WERI-Rb-1 (cell line): ENCODE measurements around the gene NINJ2.

Experiments
- DNase-seq: peaks from one replicate; pipeline ENCODE4 v3.0.0-alpha.2; 2020
- H3K27ac ChIP-seq: fragments of 250-450 bp; sonication (Bioruptor Pico); 2 replicates; pipeline ENCODE4 v1.5.1; 2020; ENCODE audit warnings: mild to moderate bottlenecking, moderate library complexity
- H3K27me3 ChIP-seq: fragments of 250-450 bp; sonication (Bioruptor Pico); 2 replicates; pipeline ENCODE4 v1.5.1; 2021; ENCODE audit warnings: mild to moderate bottlenecking, low read depth, moderate library complexity; ENCODE audit not compliant: insufficient read depth, severe bottlenecking
- H3K36me3 ChIP-seq: fragments of 250-450 bp; sonication (Bioruptor Pico); 2 replicates; pipeline ENCODE4 v1.5.1; 2020; ENCODE audit warnings: mild to moderate bottlenecking, moderate library complexity
- H3K4me3 ChIP-seq: 2 replicates; pipeline ENCODE4 v1.5.1; 2011; ENCODE audit warnings: low read depth, mild to moderate bottlenecking, control low read depth, low read length
- H3K9me3 ChIP-seq: fragments of 250-450 bp; sonication (Bioruptor Pico); 2 replicates; pipeline ENCODE4 v1.5.1; 2021; ENCODE audit warnings: mild to moderate bottlenecking, moderate library complexity; ENCODE audit not compliant: severe bottlenecking
- CTCF ChIP-seq: IDR thresholded peaks from 2 replicates; pipeline ENCODE4 v1.5.1; 2011; ENCODE audit warnings: low read depth, mild to moderate bottlenecking, control low read depth, inconsistent platforms, low read length

The NINJ2 gene

DNA sequence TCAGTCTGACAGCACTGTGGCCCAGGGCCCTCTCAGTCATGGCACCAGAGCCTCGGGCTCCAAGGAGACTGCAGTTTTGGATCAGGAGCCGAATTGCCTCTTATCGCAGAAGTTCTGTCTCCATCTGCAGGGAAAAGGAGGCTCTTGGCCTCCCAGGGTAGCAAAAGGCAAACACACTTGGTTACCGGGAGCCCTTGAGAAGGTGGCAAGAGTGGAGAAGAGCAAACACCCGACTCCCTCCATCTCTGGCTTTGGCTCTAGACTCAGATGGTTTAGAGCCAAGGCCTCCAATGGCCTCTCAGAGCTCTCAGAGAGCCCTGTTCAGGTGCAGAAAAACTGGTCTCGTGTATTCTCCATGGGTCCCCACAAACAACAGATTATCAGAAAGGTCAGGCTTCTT, 44.6 kb downstream of the NINJ2 start:
- no peak overlapping the region for H3K27ac ChIP-seq
- no peak for TF ChIP-seq CTCF
- H3K36me3 ChIP-seq = no peaks in the 10 kb centered on the region
- DNase-seq = no peak
- no peaks in the 10 kb centered on the region for H3K27me3 ChIP-seq
- no peaks in the 10 kb centered on the region for H3K9me3 ChIP-seq
- no peak overlapping the region for H3K4me3 ChIP-seq

GRCh38 chr12:617304-617915, 45.8 kb downstream of the NINJ2 start:
- no peaks in the 10 kb centered on the region for H3K36me3 ChIP-seq
- no peaks in the 10 kb centered on the region for H3K9me3 ChIP-seq
- no peak overlapping the region for H3K4me3 ChIP-seq
- DNase-seq = no peak
- no peaks in the 10 kb centered on the region for H3K27me3 ChIP-seq
- H3K27ac ChIP-seq = no peak overlapping the region
- no peak for TF ChIP-seq CTCF

DNA sequence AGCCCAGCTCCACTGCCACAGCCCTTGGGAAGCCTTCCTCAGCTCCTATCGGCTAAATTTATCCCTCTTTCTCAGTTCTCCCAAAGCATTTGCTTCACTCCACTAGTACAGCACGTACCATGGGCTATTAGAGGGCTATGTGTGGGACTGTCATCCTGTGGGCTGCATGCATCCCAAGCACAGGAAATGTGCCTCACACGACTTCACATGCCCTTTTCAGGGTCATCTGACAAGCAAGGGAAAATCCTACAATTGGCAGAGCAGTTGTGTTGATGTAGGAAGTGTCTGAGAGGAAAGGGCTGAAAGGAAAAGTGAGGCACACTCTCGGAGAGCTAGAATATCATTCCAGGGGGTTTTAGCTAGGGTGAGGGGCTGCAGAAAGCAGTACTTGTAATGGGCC, 47.6 kb downstream of the NINJ2 start:
- Histone ChIP-seq H3K27me3 (no peaks in the 10 kb centered on the region), H3K36me3 (no peaks in the 10 kb centered on the region), H3K9me3 (no peaks in the 10 kb centered on the region), H3K4me3 (no peak overlapping the region), H3K27ac (no peak overlapping the region)
- no peak for DNase-seq
- no peak for TF ChIP-seq CTCF

- Histone ChIP-seq H3K4me3 (no peak overlapping the region), H3K27ac (no peak overlapping the region), H3K36me3 (no peaks in the 10 kb centered on the region), H3K9me3 (no peaks in the 10 kb centered on the region), H3K27me3 (no peaks in the 10 kb centered on the region)
- peak; percentile 73 for TF ChIP-seq CTCF
- peak; percentile 28 for DNase-seq
Measured at GRCh38 chr12:614411-614970, 48.8 kb downstream of the NINJ2 start.

DNA sequence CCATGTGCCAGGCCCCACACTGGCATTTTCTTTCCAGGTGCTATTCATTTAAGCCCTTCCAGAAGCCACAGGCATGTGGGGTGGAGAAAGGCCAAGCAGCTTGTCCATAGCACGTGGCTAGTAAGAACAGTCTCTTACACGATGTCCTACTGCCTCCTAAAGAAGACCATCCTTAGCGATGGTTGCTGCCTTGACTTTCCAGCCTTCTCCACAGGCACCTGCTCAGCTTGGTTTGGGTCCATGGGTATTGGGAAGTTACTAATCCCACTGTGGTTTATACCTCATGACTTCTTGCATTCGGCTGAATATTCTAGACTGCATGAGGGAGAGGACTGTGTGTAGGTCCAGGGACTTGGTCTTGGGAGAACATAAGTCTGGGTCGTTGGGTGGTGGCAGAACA, 49.2 kb downstream of the NINJ2 start:
- no peaks in the 10 kb centered on the region for H3K27me3 ChIP-seq
- no peaks in the 10 kb centered on the region for H3K9me3 ChIP-seq
- H3K4me3 ChIP-seq = no peak overlapping the region
- no peak for TF ChIP-seq CTCF
- no peak for DNase-seq
- no peaks in the 10 kb centered on the region for H3K36me3 ChIP-seq
- H3K27ac ChIP-seq = no peak overlapping the region

DNA sequence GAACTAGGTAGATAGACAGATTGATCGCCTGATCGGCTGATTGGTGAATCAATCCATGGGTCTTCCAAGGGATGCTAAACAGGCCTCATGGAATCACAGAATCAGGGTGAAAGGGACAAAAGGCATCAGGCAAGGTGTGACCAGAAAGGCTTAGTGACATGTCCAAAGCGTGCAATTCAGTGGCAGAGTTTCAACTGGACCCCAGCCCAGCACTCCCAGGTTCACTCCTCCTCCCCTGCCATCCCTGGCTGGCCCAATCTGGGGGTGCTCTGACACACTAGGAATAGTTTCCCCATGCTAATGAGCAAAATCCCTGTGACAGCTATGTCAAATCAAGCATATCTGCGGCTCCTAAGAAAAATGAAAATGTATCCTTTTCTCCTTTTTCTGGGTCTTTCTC, 50.4 kb downstream of the NINJ2 start:
- Histone ChIP-seq H3K27ac (no peak overlapping the region), H3K27me3 (no peaks in the 10 kb centered on the region), H3K4me3 (no peak overlapping the region), H3K36me3 (no peaks in the 10 kb centered on the region), H3K9me3 (no peaks in the 10 kb centered on the region)
- TF ChIP-seq CTCF = no peak
- no peak for DNase-seq
